Erythroblast (primary cell): ENCODE data around the gene SORCS3.

Source experiments
- DNase-seq, 2 experiments: peaks; one replicate each; lab custom pipeline; 2025; lab: John Stamatoyannopoulos, UW
- GATA1 ChIP-seq: IDR thresholded peaks from 2 replicates; pipeline ENCODE4 v1.6.1; 2011; ENCODE audit warnings: low read depth, mild to moderate bottlenecking, control low read depth, low read length, moderate library complexity
- POLR2A ChIP-seq: IDR thresholded peaks from 2 replicates; pipeline ENCODE4 v1.6.1; 2011; ENCODE audit warnings: mild to moderate bottlenecking, low read length

The SORCS3 gene

DNA sequence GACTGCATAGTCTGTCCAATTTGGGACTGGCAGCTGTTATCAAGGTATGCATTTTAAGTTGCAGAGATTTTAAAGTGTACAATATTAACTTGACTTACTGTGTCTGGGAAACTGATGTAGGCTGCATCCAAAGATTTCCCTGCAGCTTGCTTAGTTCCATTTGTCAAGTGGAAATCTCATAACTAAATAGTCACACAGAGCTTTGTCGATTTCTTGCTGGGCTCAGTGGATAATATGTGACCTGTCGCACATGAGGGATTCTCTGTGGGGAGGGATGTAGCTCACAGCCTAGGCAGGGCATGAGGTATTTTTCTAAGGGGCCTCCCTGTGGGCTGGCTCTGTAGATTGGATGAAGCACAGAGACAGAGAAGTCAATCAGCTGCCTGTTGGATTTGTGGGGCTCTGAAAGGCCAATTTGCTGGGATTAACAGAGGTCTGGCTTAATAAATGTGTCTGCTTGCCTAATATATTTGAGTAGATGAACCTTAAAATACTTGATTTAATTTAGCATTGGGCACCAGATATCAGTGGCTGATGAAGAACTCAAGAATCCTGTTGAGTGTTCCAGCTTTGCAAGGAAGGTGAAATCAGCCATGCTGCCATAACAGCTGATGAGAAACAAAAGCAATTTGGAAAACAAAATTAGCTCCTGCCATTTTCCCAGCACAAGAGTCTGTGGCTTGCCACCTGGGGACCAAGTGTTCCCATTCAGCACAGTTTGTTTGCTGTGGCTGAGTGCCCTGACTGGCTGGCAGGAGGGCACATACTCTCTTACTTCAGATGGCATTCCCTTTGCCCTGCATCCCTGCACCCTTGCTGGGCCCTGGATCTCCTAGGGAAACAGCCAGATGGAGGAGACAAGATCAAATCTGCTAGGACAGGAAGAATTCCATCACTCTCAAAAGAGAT is 598.5 kb downstream of the SORCS3 start:
- DNase-seq: no peak
- TF ChIP-seq POLR2A: no peak

DNA sequence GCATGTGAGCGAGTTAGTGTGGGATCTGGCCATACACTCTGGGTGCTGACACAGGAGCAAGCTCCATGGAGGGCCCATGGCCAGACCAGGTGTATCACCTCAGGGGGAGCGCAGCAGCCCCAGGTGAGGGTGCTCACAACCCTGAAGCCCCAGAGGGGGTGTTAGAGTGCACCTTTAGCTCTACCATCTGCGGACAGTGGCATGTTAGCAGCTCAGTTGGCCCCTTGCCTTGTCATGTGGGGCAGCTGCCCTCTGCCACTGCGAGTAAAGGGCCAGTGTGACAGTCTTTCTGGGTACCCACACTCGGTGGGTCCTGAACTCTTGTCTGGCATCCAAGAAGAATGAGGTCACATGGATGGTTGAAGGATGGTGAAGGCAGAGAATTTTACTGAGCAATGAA is 600.2 kb downstream of the SORCS3 start:
- TF ChIP-seq POLR2A (no peak), GATA1 (no peak)
- no peak for DNase-seq

GRCh38 chr10:105243381-105243780 is 602.3 kb downstream of the SORCS3 start:
- DNase-seq: no peak
- no peak for TF ChIP-seq GATA1
- no peak for TF ChIP-seq POLR2A

- TF ChIP-seq POLR2A (no peak), GATA1 (no peak)
- DNase-seq: no peak
These were observed 602.7 kb downstream of the SORCS3 start for GRCh38 chr10:105243825-105244224.

DNA sequence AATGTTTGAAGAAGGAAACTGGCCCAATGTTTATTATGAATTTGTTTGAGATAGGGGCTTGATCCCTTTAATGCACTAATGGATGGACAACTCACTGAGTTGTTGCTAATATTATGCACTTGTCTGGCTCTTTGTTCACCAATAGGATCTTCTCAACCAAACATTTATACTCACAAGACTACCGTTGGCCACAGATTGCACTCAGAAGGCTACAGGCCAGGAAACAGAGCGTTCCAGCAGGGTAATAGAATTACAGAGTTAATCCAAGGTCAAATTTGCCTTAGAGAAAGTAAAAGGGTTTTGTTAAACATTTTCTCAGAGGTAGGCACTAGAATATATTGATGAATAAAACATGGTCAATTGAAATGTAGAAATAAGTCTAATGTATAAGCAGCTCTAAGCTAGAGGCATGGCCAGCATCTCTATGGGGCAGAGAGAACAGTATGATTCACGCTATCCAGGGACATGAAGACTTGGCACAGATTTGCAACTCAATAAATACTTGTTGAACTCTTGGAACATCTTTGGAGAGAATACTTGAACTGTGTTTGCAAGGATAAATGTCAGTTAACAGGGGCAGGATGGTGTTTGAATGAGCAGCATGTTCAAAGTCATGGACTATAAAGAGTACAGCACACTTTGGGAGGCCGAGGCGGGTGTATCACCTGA is 606.9 kb downstream of the SORCS3 start:
- DNase-seq: no peak
- TF ChIP-seq POLR2A (no peak), GATA1 (no peak)

DNA sequence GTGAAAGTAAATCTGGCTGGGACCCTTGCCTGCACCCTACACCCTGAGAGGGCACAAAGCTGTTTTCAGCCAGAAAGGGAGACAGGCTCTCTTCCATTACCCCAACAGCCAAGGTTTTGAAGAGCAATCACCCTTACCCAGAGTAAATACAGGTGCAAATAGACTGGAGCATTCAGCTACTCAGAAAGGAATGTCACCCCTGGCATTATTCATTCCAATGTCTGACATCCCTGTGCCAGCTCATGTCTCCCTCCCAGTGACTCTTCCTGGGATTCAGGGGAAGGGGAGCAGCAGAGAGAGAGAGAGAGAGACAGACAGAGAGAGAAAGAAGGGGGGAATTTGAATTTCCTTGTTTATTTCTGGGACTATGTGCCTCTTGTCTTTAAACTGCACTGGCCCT is 611.8 kb downstream of the SORCS3 start:
- DNase-seq: no peak
- TF ChIP-seq GATA1 (no peak), POLR2A (no peak)

DNA sequence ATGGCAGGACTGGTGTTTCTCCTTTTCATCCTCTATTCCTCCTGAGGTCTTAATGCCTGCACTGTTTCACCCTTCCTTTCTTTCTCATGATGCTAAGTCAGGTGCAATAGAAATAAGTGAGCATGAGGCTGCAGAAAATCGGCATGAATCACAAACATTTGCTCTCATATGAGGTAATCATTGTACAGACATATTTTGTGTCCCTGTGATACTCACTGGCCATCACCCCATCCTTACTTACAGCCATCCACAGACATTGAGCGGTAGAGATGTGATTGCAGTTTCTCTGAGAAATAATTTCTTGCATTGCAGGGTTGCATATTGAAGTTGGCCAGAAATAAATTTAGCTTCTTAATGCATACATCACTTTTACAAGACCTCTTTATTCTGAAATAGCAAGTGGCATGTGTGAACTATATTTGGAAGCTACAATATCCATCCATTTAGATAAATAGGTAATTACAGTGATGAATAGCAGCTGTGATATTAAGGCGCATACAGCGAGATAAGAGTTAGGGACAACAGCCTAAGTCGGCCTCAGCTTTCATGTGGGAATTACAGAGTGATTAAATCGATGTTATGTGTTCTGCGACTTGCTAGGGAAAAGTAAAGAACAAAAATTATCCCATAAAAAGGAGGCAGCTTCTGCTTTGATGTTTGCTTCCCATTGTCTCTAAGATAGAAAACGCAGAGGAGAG is 612.6 kb downstream of the SORCS3 start:
- no peak for TF ChIP-seq GATA1
- TF ChIP-seq POLR2A: no peak
- DNase-seq: no peak

DNA sequence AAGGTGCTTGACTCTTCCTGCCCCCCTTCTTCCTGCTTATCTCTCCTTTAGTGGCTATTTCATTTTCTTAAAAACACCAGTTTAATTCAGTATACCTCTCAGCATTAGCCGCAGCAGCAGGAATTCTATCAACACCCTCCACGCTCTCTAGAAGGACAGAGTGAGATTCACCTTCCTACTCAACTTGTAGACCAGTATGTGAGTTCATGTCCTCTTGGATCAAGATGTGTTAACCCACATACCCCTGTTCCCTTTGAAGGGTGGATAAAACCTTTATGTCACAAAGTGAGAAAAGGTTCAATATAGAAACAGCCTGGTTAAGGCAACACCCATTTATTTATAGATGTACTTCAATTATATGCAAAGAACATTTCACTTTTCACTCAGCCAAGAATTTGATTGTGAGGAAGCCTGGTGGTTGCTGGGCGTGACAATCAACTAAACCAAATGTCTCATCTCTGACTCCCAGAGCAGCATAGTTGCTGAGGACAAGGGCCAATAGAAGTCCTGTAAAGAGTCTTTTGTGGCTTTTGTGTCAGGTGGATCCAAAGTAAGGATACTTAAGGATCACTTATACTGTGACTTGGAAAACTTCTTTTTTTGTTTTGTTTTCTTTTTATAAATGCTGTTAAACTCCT is 617.1 kb downstream of the SORCS3 start:
- TF ChIP-seq POLR2A (no peak), GATA1 (no peak)
- no peak for DNase-seq

DNA sequence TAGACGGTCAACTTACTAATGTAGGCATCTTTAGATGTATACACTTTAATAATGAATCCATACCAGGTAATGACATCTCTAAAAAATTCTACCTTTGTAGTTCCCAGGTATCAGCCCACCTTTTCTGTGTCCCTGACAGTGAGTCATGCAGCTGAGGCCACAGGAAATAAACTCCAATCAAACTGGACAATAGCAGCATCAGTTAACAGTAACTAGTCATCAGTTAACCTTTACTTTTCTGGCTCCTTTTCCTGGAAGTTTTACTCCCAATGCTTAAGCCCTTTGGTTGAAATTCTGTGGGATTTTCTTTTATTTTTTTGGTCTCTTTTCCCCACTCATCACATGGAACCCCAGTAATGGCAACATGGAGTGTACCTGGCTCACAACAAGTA is 617.6 kb downstream of the SORCS3 start:
- DNase-seq: no peak
- TF ChIP-seq GATA1 (no peak), POLR2A (no peak)

GRCh38 chr10:105259201-105259600 is 618.1 kb downstream of the SORCS3 start:
- TF ChIP-seq POLR2A (no peak), GATA1 (no peak)
- DNase-seq: no peak

- TF ChIP-seq GATA1 (no peak), POLR2A (no peak)
These were observed 621.6 kb downstream of the SORCS3 start for GRCh38 chr10:105262666-105263065.

GRCh38 chr10:105266966-105267539 is 626.0 kb downstream of the SORCS3 start:
- no peak for DNase-seq
- TF ChIP-seq POLR2A (no peak), GATA1 (no peak)

More at GRCh38 chr10:105262666-105263065, 621.6 kb downstream of the SORCS3 start:
- DNase-seq: no peak

- TF ChIP-seq GATA1: no peak
- no peak for TF ChIP-seq POLR2A
- DNase-seq: no peak
These were observed 627.9 kb downstream of the SORCS3 start for GRCh38 chr10:105268961-105269360.
